HUES6 (cell line): ENCODE results near the gene APOBEC3C.
"Not testable (repeated sequence)": the region's sequence is repeated elsewhere in the genome, so short reads cannot be mapped to it uniquely, and the experiment has no call there.

Experiments used
- H3K27ac ChIP-seq: 2 replicates; pipeline ENCODE4 v1.7.0; 2013; ENCODE audit warnings: low read depth, mild to moderate bottlenecking, low read length, inconsistent platforms
- H3K27me3 ChIP-seq: 2 replicates; pipeline ENCODE4 v1.6.1; 2013; ENCODE audit warnings: low read length; ENCODE audit not compliant: control insufficient read depth, insufficient read depth
- H3K36me3 ChIP-seq: 2 replicates; pipeline ENCODE4 v1.6.1; 2013; ENCODE audit warnings: low read length; ENCODE audit not compliant: control insufficient read depth, insufficient read depth
- H3K4me1 ChIP-seq: 2 replicates; pipeline ENCODE4 v1.6.1; 2013; ENCODE audit warnings: low read length; ENCODE audit not compliant: control insufficient read depth, insufficient read depth
- H3K4me3 ChIP-seq: 2 replicates; pipeline ENCODE4 v1.5.1; 2013; ENCODE audit warnings: low read depth, low read length
- H3K9ac ChIP-seq: one replicate; pipeline ENCODE4 v1.6.1; 2013; ENCODE audit warnings: mild to moderate bottlenecking, low read length
- H3K9me3 ChIP-seq: 2 replicates; pipeline ENCODE4 v1.6.1; 2013; ENCODE audit warnings: low read depth, low read length; ENCODE audit not compliant: control insufficient read depth, insufficient read depth

Gene APOBEC3C

GRCh38 chr22:38984784-38985757 is 29.0 kb upstream of the APOBEC3C start:
- Histone ChIP-seq H3K4me1 (peaks cover 11% of the 10 kb centered on the region), H3K27ac (peak overlapping the region; percentile 26; the same call in 1 of the 2 replicates), H3K9ac (peak overlapping the region; percentile 1), H3K9me3 (peaks cover 25% of the 10 kb centered on the region)
- H3K27me3 ChIP-seq, H3K36me3 ChIP-seq, H3K4me3 ChIP-seq: not testable (repeated sequence)

- peaks cover 21% of the 10 kb centered on the region for H3K9me3 ChIP-seq
- no peak overlapping the region for H3K27ac ChIP-seq
- peaks cover 3% of the 10 kb centered on the region; the same call in 1 of the 2 replicates for H3K36me3 ChIP-seq
- H3K27me3 ChIP-seq = no peaks in the 10 kb centered on the region
- H3K4me1 ChIP-seq = peaks cover 7% of the 10 kb centered on the region
- no peak overlapping the region for H3K4me3 ChIP-seq
- H3K9ac ChIP-seq = no peak overlapping the region
Measured at GRCh38 chr22:38986629-38987028, 27.4 kb upstream of the APOBEC3C start.

GRCh38 chr22:38987171-38987895 is 26.7 kb upstream of the APOBEC3C start:
- peaks cover 3% of the 10 kb centered on the region; the same call in 1 of the 2 replicates for H3K36me3 ChIP-seq
- peaks cover 5% of the 10 kb centered on the region; the same call in 1 of the 2 replicates for H3K4me1 ChIP-seq
- H3K27ac ChIP-seq = no peak overlapping the region
- peaks cover 21% of the 10 kb centered on the region for H3K9me3 ChIP-seq
- H3K4me3 ChIP-seq = no peak overlapping the region
- H3K9ac ChIP-seq = no peak overlapping the region
- no peaks in the 10 kb centered on the region for H3K27me3 ChIP-seq

GRCh38 chr22:38989466-38989865 is 24.6 kb upstream of the APOBEC3C start:
- H3K27ac ChIP-seq = no peak overlapping the region
- no peaks in the 10 kb centered on the region for H3K27me3 ChIP-seq
- no peak overlapping the region for H3K9ac ChIP-seq
- H3K4me3 ChIP-seq = no peak overlapping the region
- H3K36me3 ChIP-seq = no peaks in the 10 kb centered on the region; the same call in 1 of the 2 replicates
- peaks cover 9% of the 10 kb centered on the region for H3K4me1 ChIP-seq
- peaks cover 5% of the 10 kb centered on the region; the same call in 1 of the 2 replicates for H3K9me3 ChIP-seq

GRCh38 chr22:38992871-38993371 is 21.1 kb upstream of the APOBEC3C start:
- H3K9me3 ChIP-seq, H3K4me1 ChIP-seq, H3K27me3 ChIP-seq, H3K27ac ChIP-seq, H3K36me3 ChIP-seq: not testable (repeated sequence)
- Histone ChIP-seq H3K9ac (peak overlapping the region; percentile 23), H3K4me3 (peak overlapping the region; percentile 41; the same call in 1 of the 2 replicates)

GRCh38 chr22:38996105-38996504 is 18.0 kb upstream of the APOBEC3C start:
- Histone ChIP-seq H3K4me3 (no peak overlapping the region), H3K36me3 (no peaks in the 10 kb centered on the region), H3K27ac (no peak overlapping the region), H3K27me3 (no peaks in the 10 kb centered on the region), H3K9ac (no peak overlapping the region), H3K4me1 (peaks cover 9% of the 10 kb centered on the region), H3K9me3 (peaks cover 15% of the 10 kb centered on the region)

- H3K4me3 ChIP-seq = no peak overlapping the region
- no peaks in the 10 kb centered on the region for H3K27me3 ChIP-seq
- peak overlapping the region; percentile 58 for H3K9ac ChIP-seq
- H3K27ac ChIP-seq = no peak overlapping the region
- no peaks in the 10 kb centered on the region for H3K36me3 ChIP-seq
- peaks cover 7% of the 10 kb centered on the region for H3K4me1 ChIP-seq
- peaks cover 15% of the 10 kb centered on the region for H3K9me3 ChIP-seq
Measured at GRCh38 chr22:38997518-38997917, 16.5 kb upstream of the APOBEC3C start.

- Histone ChIP-seq H3K4me1 (peaks cover 9% of the 10 kb centered on the region), H3K27ac (no peak overlapping the region), H3K36me3 (no peaks in the 10 kb centered on the region), H3K9me3 (peaks cover 11% of the 10 kb centered on the region), H3K9ac (no peak overlapping the region), H3K4me3 (no peak overlapping the region), H3K27me3 (no peaks in the 10 kb centered on the region)
Measured at GRCh38 chr22:39003165-39003638, 10.9 kb upstream of the APOBEC3C start.

- Histone ChIP-seq H3K4me1 (peaks cover 8% of the 10 kb centered on the region), H3K9ac (no peak overlapping the region), H3K27ac (no peak overlapping the region), H3K9me3 (no peaks in the 10 kb centered on the region), H3K4me3 (no peak overlapping the region), H3K27me3 (no peaks in the 10 kb centered on the region), H3K36me3 (no peaks in the 10 kb centered on the region)
Measured at GRCh38 chr22:39007177-39007576, 6.9 kb upstream of the APOBEC3C start.

- H3K36me3 ChIP-seq, H3K27me3 ChIP-seq, H3K4me3 ChIP-seq, H3K27ac ChIP-seq, H3K9ac ChIP-seq, H3K9me3 ChIP-seq: not testable (repeated sequence)
- H3K4me1 ChIP-seq = peaks cover 16% of the 10 kb centered on the region
Measured at GRCh38 chr22:39008271-39008850, 5.7 kb upstream of the APOBEC3C start.
